ENCODE measurements around the gene MAJIN. TPM values are rescaled to one million over a fixed set of nuclear protein-coding genes. Genes with fewer than 3 reads are reported as not detected.

MAJIN gene
- total and polyA plus RNA-seq, 10 of the 15 experiments (the other 5 are each of a cell fraction or from before 2014, with no cell fraction given): 0.10 TPM; not detected in 9

DNA sequence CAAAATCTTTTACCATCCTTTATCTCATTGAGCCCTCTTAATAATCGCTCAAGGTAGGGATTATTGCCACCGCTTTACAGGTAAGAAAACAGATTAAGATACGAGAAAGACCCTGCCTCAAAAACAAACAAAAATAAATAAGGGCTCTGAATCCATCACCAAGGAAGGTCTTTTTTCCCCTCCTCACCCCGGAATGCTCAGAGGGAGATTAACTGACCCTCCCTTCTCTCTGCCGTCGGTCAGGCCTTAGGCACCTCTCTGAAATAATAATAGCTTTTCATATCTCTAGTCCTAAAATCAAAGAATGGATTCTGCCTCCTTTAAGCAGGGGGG, 54.3 kb downstream of the MAJIN start (continued):
- TF ChIP-seq ZBTB40 (IDR thresholded peaks at IDR 0.05; ENCODE audit: borderline replicate concordance) (peak; percentile 52; the same call in 1 of the 2 replicates), CHD4 (IDR thresholded peaks at IDR 0.05) (no peak), STAT3 (IDR thresholded peaks at IDR 0.05; ENCODE audit: low read depth, low read length) (no peak)
- TF ChIP-seq, protein P1, sequence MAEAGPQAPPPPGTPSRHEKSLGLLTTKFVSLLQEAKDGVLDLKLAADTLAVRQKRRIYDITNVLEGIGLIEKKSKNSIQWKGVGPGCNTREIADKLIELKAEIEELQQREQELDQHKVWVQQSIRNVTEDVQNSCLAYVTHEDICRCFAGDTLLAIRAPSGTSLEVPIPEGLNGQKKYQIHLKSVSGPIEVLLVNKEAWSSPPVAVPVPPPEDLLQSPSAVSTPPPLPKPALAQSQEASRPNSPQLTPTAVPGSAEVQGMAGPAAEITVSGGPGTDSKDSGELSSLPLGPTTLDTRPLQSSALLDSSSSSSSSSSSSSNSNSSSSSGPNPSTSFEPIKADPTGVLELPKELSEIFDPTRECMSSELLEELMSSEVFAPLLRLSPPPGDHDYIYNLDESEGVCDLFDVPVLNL (IDR thresholded peaks at IDR 0.05; ENCODE audit: low read depth, low read length): no peak

GRCh38 chr11:64916775-64917662, 54.9 kb downstream of the MAJIN start, which contains the start of gene ATG2A:
Gene ATG2A, minus strand, starts transcription at chr11:64917209. Its CDS starts 74 bp downstream, at chr11:64917135.
- Histone ChIP-seq H3K4me2 (ENCODE audit: control insufficient read depth, insufficient read depth) (peak within 1 kb of the TSS; percentile 94), H3K27ac (ENCODE audit: control insufficient read depth, insufficient read depth) (peak within 1 kb of the TSS; percentile 91), H2AFZ (ENCODE audit: control insufficient read depth, low read depth, low read length) (peak within 1 kb of the TSS; percentile 60), H3K4me1 (ENCODE audit: control insufficient read depth, insufficient read depth, low read length) (peaks cover 6% of the 10 kb centered on the region), H3K79me2 (ENCODE audit: control insufficient read depth, insufficient read depth, low read length) (peaks cover 11% of the 10 kb centered on the region), H4K20me1 (ENCODE audit: control insufficient read depth, insufficient read depth) (no peaks in the 10 kb centered on the region), H3K36me3 (ENCODE audit: control insufficient read depth in 2 of 2, insufficient read depth in 2 of 2, low read length in 1 of 2) (no peaks in the 10 kb centered on the region; a peak in 1 of 4 replicates), H3K4me3 (peak within 1 kb of the TSS; percentile 86), H3K27me3 (replicated peaks in 1 of 2; ENCODE audit: control insufficient read depth in 2 of 2, insufficient read depth in 2 of 2, low read length in 1 of 2) (no peaks in the 10 kb centered on the region), H3K9me3 (replicated peaks; ENCODE audit: control insufficient read depth, insufficient read depth, low read length) (no peaks in the 10 kb centered on the region), H3K9ac (ENCODE audit: control insufficient read depth, insufficient read depth, low read length) (peak within 1 kb of the TSS; percentile 83)
- DNase-seq (ENCODE audit: low read depth, low spot score): peak; percentile 99
- in situ Hi-C loops (cut with MboI) (no loop called here), intact Hi-C loops (cut with micrococcal nuclease; ENCODE audit: unreplicated experiment) (loop anchor here (5.0 kb wide), 1 partner anchor 195 kb away; the partner anchor contains the start of gene TM7SF2)
- peak; percentile 98 for ATAC-seq
- ChIA-PET SMC1A (ENCODE audit: uncharacterized antibody, unreplicated experiment) (interaction anchor here (0.8 to 2.5 kb wide), 5 partner anchors 44 to 96 kb away, joined by 3 to 19 read pairs (median 4); partner anchors contain the start of gene BATF2), RAD21 (ENCODE audit: unreplicated experiment) (interaction anchor here (0.7 to 1.0 kb wide), 2 partner anchors 58 to 69 kb away, joined by 3 read pairs; no protein-coding TSS in a partner anchor), POLR2A (interaction anchor here (0.6 to 1.8 kb wide), 5 partner anchors 10 to 137 kb away, joined by 3 to 9 read pairs (median 3); no protein-coding TSS in a partner anchor), CTCF (interaction anchor here (0.6 to 2.3 kb wide), 12 partner anchors 10 to 201 kb away, joined by 3 to 18 read pairs (median 3); partner anchors contain the start of genes BATF2 and ZNHIT2)
- under 1% methylated on average over 54 of the region's 57 CpGs for WGBS (ENCODE audit: insufficient coverage, insufficient replicate concordance, low lambda C conversion rate, missing lambda C conversion rate)
- peak; percentile 100 for FAIRE-seq
- TSS peak; percentile 78 for BruUV-seq (replicated peaks)
- peak; percentile 17 for TF ChIP-seq SIX5 (IDR thresholded peaks at IDR 0.05; ENCODE audit: low read depth, low read length, severe bottlenecking)
- peak; percentile 88 for TF ChIP-seq SMARCA5 (IDR thresholded peaks at IDR 0.05)
- TF ChIP-seq, protein P2, sequence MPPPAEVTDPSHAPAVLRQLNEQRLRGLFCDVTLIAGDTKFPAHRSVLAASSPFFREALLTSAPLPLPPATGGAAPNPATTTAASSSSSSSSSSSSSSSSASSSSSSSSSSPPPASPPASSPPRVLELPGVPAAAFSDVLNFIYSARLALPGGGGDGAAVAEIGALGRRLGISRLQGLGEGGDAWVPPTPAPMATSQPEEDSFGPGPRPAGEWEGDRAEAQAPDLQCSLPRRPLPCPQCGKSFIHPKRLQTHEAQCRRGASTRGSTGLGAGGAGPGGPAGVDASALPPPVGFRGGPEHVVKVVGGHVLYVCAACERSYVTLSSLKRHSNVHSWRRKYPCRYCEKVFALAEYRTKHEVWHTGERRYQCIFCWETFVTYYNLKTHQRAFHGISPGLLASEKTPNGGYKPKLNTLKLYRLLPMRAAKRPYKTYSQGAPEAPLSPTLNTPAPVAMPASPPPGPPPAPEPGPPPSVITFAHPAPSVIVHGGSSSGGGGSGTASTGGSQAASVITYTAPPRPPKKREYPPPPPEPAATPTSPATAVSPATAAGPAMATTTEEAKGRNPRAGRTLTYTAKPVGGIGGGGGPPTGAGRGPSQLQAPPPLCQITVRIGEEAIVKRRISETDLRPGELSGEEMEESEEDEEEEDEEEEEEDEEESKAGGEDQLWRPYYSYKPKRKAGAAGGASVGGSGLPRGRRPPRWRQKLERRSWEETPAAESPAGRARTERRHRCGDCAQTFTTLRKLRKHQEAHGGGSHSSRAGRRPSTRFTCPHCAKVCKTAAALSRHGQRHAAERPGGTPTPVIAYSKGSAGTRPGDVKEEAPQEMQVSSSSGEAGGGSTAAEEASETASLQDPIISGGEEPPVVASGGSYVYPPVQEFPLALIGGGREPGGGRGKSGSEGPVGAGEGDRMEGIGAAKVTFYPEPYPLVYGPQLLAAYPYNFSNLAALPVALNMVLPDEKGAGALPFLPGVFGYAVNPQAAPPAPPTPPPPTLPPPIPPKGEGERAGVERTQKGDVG (CRISPR knock-in tag; IDR thresholded peaks at IDR 0.05): no peak
- TF ChIP-seq CHD1 (IDR thresholded peaks at IDR 0.05; ENCODE audit: low read depth, low read length): peak; percentile 92; the same call in 1 of the 2 replicates
- TF ChIP-seq RCOR1 (conservative IDR thresholded peaks at IDR 0.05; ENCODE audit: low read depth, low read length): no peak
- TF ChIP-seq, protein P3, sequence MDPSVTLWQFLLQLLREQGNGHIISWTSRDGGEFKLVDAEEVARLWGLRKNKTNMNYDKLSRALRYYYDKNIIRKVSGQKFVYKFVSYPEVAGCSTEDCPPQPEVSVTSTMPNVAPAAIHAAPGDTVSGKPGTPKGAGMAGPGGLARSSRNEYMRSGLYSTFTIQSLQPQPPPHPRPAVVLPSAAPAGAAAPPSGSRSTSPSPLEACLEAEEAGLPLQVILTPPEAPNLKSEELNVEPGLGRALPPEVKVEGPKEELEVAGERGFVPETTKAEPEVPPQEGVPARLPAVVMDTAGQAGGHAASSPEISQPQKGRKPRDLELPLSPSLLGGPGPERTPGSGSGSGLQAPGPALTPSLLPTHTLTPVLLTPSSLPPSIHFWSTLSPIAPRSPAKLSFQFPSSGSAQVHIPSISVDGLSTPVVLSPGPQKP (IDR thresholded peaks at IDR 0.05; ENCODE audit: low read depth, low read length): no peak
- TF ChIP-seq EED (IDR thresholded peaks at IDR 0.05; ENCODE audit: low read depth): no peak
